DOHH2 (cell line): ENCODE results near the gene RNF141.

Experiments
- CTCF ChIP-seq: fragments of 200-600 bp; sonication (generic); IDR thresholded peaks from one replicate; pipeline ENCODE4 v1.5.1; 2014; ENCODE audit warnings: antibody characterized with exemption, mild to moderate bottlenecking, low read depth, low read length; ENCODE audit not compliant: poor library complexity, severe bottlenecking
- EZH2phosphoT487 ChIP-seq: fragments of 200-600 bp; sonication (generic); IDR thresholded peaks from 2 replicates; pipeline ENCODE4 v1.6.1; 2017; ENCODE audit warnings: borderline replicate concordance, mild to moderate bottlenecking, antibody characterized with exemption, low read length, moderate library complexity, mixed read lengths

- no peak for TF ChIP-seq EZH2phosphoT487
- no peak for TF ChIP-seq CTCF
Measured at GRCh38 chr11:10478066-10478465, 62.9 kb downstream of the RNF141 start.
